CD4-positive, alpha-beta memory T cell (primary cell): Measurements from ENCODE around the gene NAA38. TPM values are rescaled to one million over a fixed set of nuclear protein-coding genes. Genes with fewer than 3 reads are reported as not detected.
A peak's percentile ranks its signal among the peaks of the same experiment; 100 is the strongest.
"Not testable (repeated sequence)": the region's sequence is repeated elsewhere in the genome, so short reads cannot be mapped to it uniquely, and the experiment has no call there.

ENCODE experiments used
- CTCF ChIA-PET: fragments of 350-600 bp; sonication (Branson Sonifier 250); formaldehyde crosslinking; loops from one replicate; lab custom pipeline; 2021; ENCODE audit warnings: inconsistent platforms; ENCODE audit not compliant: partially characterized antibody; lab: Charles Lee
- POLR2A ChIA-PET: fragments of 350-600 bp; sonication (Branson Sonifier 250); formaldehyde crosslinking; loops from one replicate; lab custom pipeline; 2021; ENCODE audit not compliant: partially characterized antibody; lab: Charles Lee
- DNase-seq, 5 donors: peaks; one replicate each; pipeline versions ENCODE4 v3.0.0 to v3.0.0-alpha.2; 2020 to 2022; ENCODE audit warnings: mixed read lengths in 1 of 5
- H3K27ac ChIP-seq: one replicate; pipeline ENCODE4 v1.7.0; 2013; ENCODE audit warnings: low read depth, low read length
- H3K27me3 ChIP-seq: 2 replicates; pipeline ENCODE4 v1.7.0; 2013; ENCODE audit warnings: mild to moderate bottlenecking, low read length, moderate library complexity; ENCODE audit not compliant: insufficient read depth
- H3K36me3 ChIP-seq: 2 replicates; pipeline ENCODE4 v1.7.0; 2013; ENCODE audit warnings: mild to moderate bottlenecking, low read length, moderate library complexity; ENCODE audit not compliant: insufficient read depth
- H3K4me1 ChIP-seq: 2 replicates; pipeline ENCODE4 v1.7.0; 2013; ENCODE audit warnings: mild to moderate bottlenecking, low read length, moderate library complexity; ENCODE audit not compliant: insufficient read depth
- H3K4me3 ChIP-seq, 2 donors: one replicate each; pipeline ENCODE4 v1.7.0; 2013; ENCODE audit warnings: low read length in 2 of 2, mild to moderate bottlenecking in 1 of 2
- H3K9me3 ChIP-seq, 2 donors: one replicate each; pipeline ENCODE4 v1.7.0; 2013; ENCODE audit warnings: low read length in 2 of 2, control low read depth in 1 of 2; ENCODE audit not compliant: control insufficient read depth in 1 of 2
- H3K27ac Mint-ChIP-seq, 7 donors: one replicate each; pipeline ENCODE4 v1.8.0; 2020 to 2021; ENCODE audit warnings: mixed read lengths in 7 of 7, mild to moderate bottlenecking in 6 of 7, inconsistent platforms in 3 of 7, moderate library complexity in 3 of 7
- H3K27me3 Mint-ChIP-seq, 2 donors: one replicate each; pipeline ENCODE4 v1.8.0; 2020 to 2021; ENCODE audit warnings: mixed read lengths in 2 of 2
- H3K36me3 Mint-ChIP-seq, 2 donors: one replicate each; pipeline ENCODE4 v1.8.0; 2020 to 2021; ENCODE audit warnings: mixed read lengths in 2 of 2, inconsistent platforms in 1 of 2, mild to moderate bottlenecking in 1 of 2
- H3K4me1 Mint-ChIP-seq, 4 donors: one replicate each; pipeline ENCODE4 v1.8.0; 2020 to 2021; ENCODE audit warnings: mixed read lengths in 4 of 4, mild to moderate bottlenecking in 1 of 4
- H3K4me3 Mint-ChIP-seq, 8 donors: one replicate each; pipeline ENCODE4 v1.8.0; 2020 to 2021; ENCODE audit warnings: mixed read lengths in 8 of 8, mild to moderate bottlenecking in 7 of 8, moderate library complexity in 6 of 8, inconsistent platforms in 3 of 8
- H3K9me3 Mint-ChIP-seq, 8 donors: one replicate each; pipeline ENCODE4 v1.8.0; 2020 to 2021; ENCODE audit warnings: mixed read lengths in 8 of 8, mild to moderate bottlenecking in 5 of 8, inconsistent platforms in 3 of 8, moderate library complexity in 1 of 8
- intact Hi-C: fragments of 100-400 bp; cut with micrococcal nuclease; formaldehyde crosslinking; loops from one replicate; pipeline ENCODE4 v1.15.1; 2023
- polyA plus RNA-seq, 2 donors: library from polyadenylated mRNA; unstranded; fragments of 300-500 nt; fragmentation: Illumina TruSeq; gene quantifications; one replicate each; pipeline ENCODE4 v1.2.3, GENCODE V29; 2021
- total RNA-seq, 2 experiments: library from RNA; stranded (reverse); gene quantifications; one replicate each; pipeline ENCODE4 v1.2.3, GENCODE V29; 2021

Gene NAA38
- total and polyA plus RNA-seq, 4 experiments from 2014 or later = 23.1 to 149 (median 82.3) TPM

GRCh38 chr17:7867881-7868329 is 10.5 kb upstream of the NAA38 start:
- no peaks in the 10 kb centered on the region for H3K27me3 ChIP-seq
- peak in 1 of 5 donors; percentile 36 for DNase-seq
- intact Hi-C loops = loop anchor here (2.0 kb wide), 1 partner anchor 19 kb away; no protein-coding TSS in a partner anchor
- H3K4me3 ChIP-seq = peak overlapping the region in 1 of 2 donors; percentile 29
- no peaks in the 10 kb centered on the region for H3K36me3 ChIP-seq
- no peaks in the 10 kb centered on the region for H3K9me3 ChIP-seq
- H3K4me1 Mint-ChIP-seq = peaks cover 27 to 41% (median 34%) of the 10 kb centered on the region in 4 donors
- H3K9me3 Mint-ChIP-seq = no peaks in the 10 kb centered on the region
- H3K36me3 Mint-ChIP-seq = peaks cover 1 to 11% of the 10 kb centered on the region in 2 donors
- peak overlapping the region; percentile 50 to 84 (median 72) for H3K4me3 Mint-ChIP-seq
- peak overlapping the region; percentile 39 for H3K27ac ChIP-seq
- peaks cover 30% of the 10 kb centered on the region for H3K4me1 ChIP-seq
- peak overlapping the region; percentile 59 to 90 (median 89) for H3K27ac Mint-ChIP-seq
- ChIA-PET CTCF (interaction anchor here (0.9 to 14.8 kb wide), 9 partner anchors 10 to 174 kb away, joined by 3 to 311 read pairs (median 4); partner anchors contain the start of gene NAA38), POLR2A (interaction anchor here (1.6 to 3.8 kb wide), 6 partner anchors 11 to 64 kb away, joined by 4 to 19 read pairs (median 8); partner anchors contain the start of genes CHD3, CNTROB, CYB5D1 and KDM6B)
- no peaks in the 10 kb centered on the region for H3K27me3 Mint-ChIP-seq

- intact Hi-C loops = no loop called here
- Mint-ChIP-seq H3K4me1 (peaks cover 29 to 44% (median 37%) of the 10 kb centered on the region in 4 donors), H3K4me3 (no peak overlapping the region), H3K36me3 (peaks cover 4 to 6% of the 10 kb centered on the region in 2 donors), H3K27ac (peak overlapping the region in 3 of 7 donors; percentile 24 to 44 (median 29)), H3K9me3 (no peaks in the 10 kb centered on the region), H3K27me3 (no peaks in the 10 kb centered on the region)
- Histone ChIP-seq H3K9me3 (no peaks in the 10 kb centered on the region), H3K27me3 (no peaks in the 10 kb centered on the region), H3K4me3 (no peak overlapping the region), H3K4me1 (peaks cover 30% of the 10 kb centered on the region), H3K36me3 (no peaks in the 10 kb centered on the region), H3K27ac (no peak overlapping the region)
- POLR2A ChIA-PET = interaction anchor here (1.0 to 4.9 kb wide), 8 partner anchors 20 to 254 kb away, joined by 3 to 29 read pairs (median 4); partner anchors contain the start of genes CHD3 and RNF227
- CTCF ChIA-PET = interaction anchor here (1.1 to 14.8 kb wide), 9 partner anchors 11 to 123 kb away, joined by 3 to 311 read pairs (median 6); no protein-coding TSS in a partner anchor
- DNase-seq = no peak
Measured at GRCh38 chr17:7864995-7865650, 7.8 kb upstream of the NAA38 start.

GRCh38 chr17:7864384-7864783 is 7.0 kb upstream of the NAA38 start:
- H3K27me3 Mint-ChIP-seq, H3K27ac ChIP-seq, intact Hi-C loops, H3K4me3 Mint-ChIP-seq, H3K27me3 ChIP-seq, H3K9me3 Mint-ChIP-seq, H3K36me3 ChIP-seq, H3K4me3 ChIP-seq, DNase-seq, H3K27ac Mint-ChIP-seq, H3K9me3 ChIP-seq: not testable (repeated sequence)
- peaks cover 4 to 11% of the 10 kb centered on the region in 2 donors for H3K36me3 Mint-ChIP-seq
- H3K4me1 Mint-ChIP-seq = peaks cover 26 to 44% (median 33%) of the 10 kb centered on the region in 4 donors
- H3K4me1 ChIP-seq = peaks cover 26% of the 10 kb centered on the region
- POLR2A ChIA-PET = interaction anchor here (0.7 to 4.9 kb wide), 7 partner anchors 19 to 738 kb away, joined by 3 to 29 read pairs (median 5); partner anchors contain the start of gene RNF227
- CTCF ChIA-PET = interaction anchor here (1.0 to 14.8 kb wide), 14 partner anchors 21 to 196 kb away, joined by 3 to 311 read pairs (median 7); partner anchors contain the start of genes KDM6B and RNF227

GRCh38 chr17:7862692-7863437 is 5.5 kb upstream of the NAA38 start:
- Histone ChIP-seq H3K4me3 (no peak overlapping the region), H3K27ac (no peak overlapping the region), H3K4me1 (peaks cover 27% of the 10 kb centered on the region), H3K27me3 (no peaks in the 10 kb centered on the region), H3K36me3 (no peaks in the 10 kb centered on the region), H3K9me3 (no peaks in the 10 kb centered on the region)
- ChIA-PET CTCF (interaction anchor here (0.8 to 14.8 kb wide), 29 partner anchors 8 to 216 kb away, joined by 3 to 311 read pairs (median 5); partner anchors contain the start of genes KDM6B and RNF227), POLR2A (interaction anchor here (0.6 to 4.9 kb wide), 11 partner anchors 10 to 505 kb away, joined by 3 to 29 read pairs (median 5); partner anchors contain the start of genes KDM6B and RNF227)
- Mint-ChIP-seq H3K27me3 (no peaks in the 10 kb centered on the region), H3K4me3 (no peak overlapping the region), H3K36me3 (peaks cover 4 to 11% of the 10 kb centered on the region in 2 donors), H3K27ac (peak overlapping the region in 5 of 7 donors; percentile 11 to 80 (median 15)), H3K4me1 (peaks cover 18 to 31% (median 22%) of the 10 kb centered on the region in 4 donors), H3K9me3 (no peaks in the 10 kb centered on the region)
- intact Hi-C loops = loop anchor here (1.0 kb wide), 4 partner anchors 24 to 194 kb away; no protein-coding TSS in a partner anchor
- peak; percentile 35 to 58 (median 41) for DNase-seq

- intact Hi-C loops = loop anchor here (5.0 kb wide), 1 partner anchor 287 kb away; no protein-coding TSS in a partner anchor
- H3K4me3 ChIP-seq = no peak overlapping the region
Measured at GRCh38 chr17:7859028-7859427, 1.7 kb upstream of the NAA38 start.

GRCh38 chr17:7858522-7858810 is 1.1 kb upstream of the NAA38 start:
- ChIA-PET POLR2A (interaction anchor here (0.8 to 5.1 kb wide), 4 partner anchors 17 to 131 kb away, joined by 3 to 45 read pairs (median 7); partner anchors contain the start of genes CNTROB and RNF227), CTCF (interaction anchor here (7.4 to 14.8 kb wide), 2 partner anchors 53 to 130 kb away, joined by 44 to 311 read pairs; no protein-coding TSS in a partner anchor)
- Histone ChIP-seq H3K27ac (peak overlapping the region; percentile 81), H3K4me3 (peak overlapping the region in 1 of 2 donors; percentile 67), H3K4me1 (peaks cover 27% of the 10 kb centered on the region), H3K27me3 (no peaks in the 10 kb centered on the region), H3K36me3 (no peaks in the 10 kb centered on the region), H3K9me3 (no peaks in the 10 kb centered on the region)
- Mint-ChIP-seq H3K9me3 (no peaks in the 10 kb centered on the region), H3K36me3 (peaks cover 5 to 11% of the 10 kb centered on the region in 2 donors), H3K27me3 (no peaks in the 10 kb centered on the region), H3K4me1 (peaks cover 4 to 14% (median 10%) of the 10 kb centered on the region in 4 donors), H3K27ac (no peak overlapping the region), H3K4me3 (no peak overlapping the region)
- intact Hi-C loops = loop anchor here (5.0 kb wide), 1 partner anchor 286 kb away; no protein-coding TSS in a partner anchor
- peak in 3 of 5 donors; percentile 29 to 70 (median 40) for DNase-seq

More at GRCh38 chr17:7859028-7859427, 1.7 kb upstream of the NAA38 start:
- Mint-ChIP-seq H3K4me1 (peaks cover 4 to 14% (median 10%) of the 10 kb centered on the region in 4 donors), H3K27ac (peak overlapping the region in 2 of 7 donors; percentile 57 to 81), H3K27me3 (no peaks in the 10 kb centered on the region), H3K4me3 (no peak overlapping the region), H3K36me3 (peaks cover 5 to 8% of the 10 kb centered on the region in 2 donors), H3K9me3 (no peaks in the 10 kb centered on the region)
- H3K9me3 ChIP-seq = no peaks in the 10 kb centered on the region
- H3K27ac ChIP-seq = peak overlapping the region; percentile 81
- peaks cover 27% of the 10 kb centered on the region for H3K4me1 ChIP-seq
- peak in 1 of 5 donors; percentile 29 for DNase-seq
- H3K36me3 ChIP-seq = no peaks in the 10 kb centered on the region
- no peaks in the 10 kb centered on the region for H3K27me3 ChIP-seq
- CTCF ChIA-PET = interaction anchor here (0.9 to 14.8 kb wide), 3 partner anchors 53 to 129 kb away, joined by 3 to 311 read pairs (median 44); partner anchors contain the start of genes CNTROB and TRAPPC1
- POLR2A ChIA-PET = interaction anchor here (0.8 to 5.1 kb wide), 4 partner anchors 17 to 131 kb away, joined by 3 to 45 read pairs (median 7); partner anchors contain the start of genes CNTROB and RNF227
